Spinal cord (tissue), 10 donors: Measurements from ENCODE around the gene TRIM37. TPM values are rescaled to one million over a fixed set of nuclear protein-coding genes. Genes with fewer than 3 reads are reported as not detected.
A peak's percentile ranks its signal among the peaks of the same experiment; 100 is the strongest.
"Not testable (repeated sequence)": the region's sequence is repeated elsewhere in the genome, so short reads cannot be mapped to it uniquely, and the experiment has no call there.

Experiments used
- DNase-seq, 6 donors: peaks; one replicate each; pipeline versions ENCODE4 v3.0.0 to v3.0.0-alpha.2; 2013 to 2015; ENCODE audit warnings: low spot score in 6 of 6, low read depth in 4 of 6
- H3K27ac ChIP-seq: one replicate; pipeline ENCODE4 v1.5.1; 2013; ENCODE audit warnings: low read depth, low read length, control low read depth
- H3K27me3 ChIP-seq: one replicate; pipeline ENCODE4 v1.6.1; 2013; ENCODE audit warnings: low read length; ENCODE audit not compliant: control insufficient read depth, insufficient read depth
- H3K36me3 ChIP-seq: one replicate; pipeline ENCODE4 v1.6.1; 2013; ENCODE audit warnings: low read length; ENCODE audit not compliant: control insufficient read depth, insufficient read depth
- H3K4me1 ChIP-seq: one replicate; pipeline ENCODE4 v1.6.1; 2013; ENCODE audit warnings: low read length; ENCODE audit not compliant: control insufficient read depth, insufficient read depth
- H3K4me3 ChIP-seq: one replicate; pipeline ENCODE4 v1.5.1; 2013; ENCODE audit warnings: low read depth, low read length, control low read depth
- H3K9me3 ChIP-seq: one replicate; pipeline ENCODE4 v1.6.1; 2013; ENCODE audit warnings: low read length; ENCODE audit not compliant: control insufficient read depth, insufficient read depth
- WGBS: methylation state at CpG from one replicate; pipeline ENCODE4 v1.1.5; 2013; ENCODE audit warnings: missing lambda C conversion rate; ENCODE audit not compliant: insufficient coverage; 5-methylcytosine and 5-hydroxymethylcytosine counted together
- polyA plus RNA-seq, 2 donors: library from polyadenylated mRNA; unstranded; fragments of 120-200 nt; gene quantifications; one replicate each; pipeline ENCODE4 v1.2.1, GENCODE V29; 2013; ENCODE audit not compliant: insufficient read length in 2 of 2
- total RNA-seq, 2 donors: library from RNA; depleted of rRNA in 1 of 2; stranded (reverse); fragments of 120-200 nt in 1 of 2; fragments of >200 nt in 1 of 2; gene quantifications; one replicate each; pipeline versions ENCODE4 v1.2.3 to v1.2.4, GENCODE V29; 2013 to 2014
- donor health status: healthy.

TRIM37 gene
- total and polyA plus RNA-seq, 4 donors: 50.6 to 94.4 (median 67.8) TPM

- Histone ChIP-seq H3K4me1 (no peaks in the 10 kb centered on the region), H3K36me3 (peaks cover 16% of the 10 kb centered on the region), H3K9me3 (no peaks in the 10 kb centered on the region), H3K27me3 (no peaks in the 10 kb centered on the region), H3K4me3 (no peak overlapping the region), H3K27ac (no peak overlapping the region)
- DNase-seq: peak in 1 of 6 donors; percentile 4
- WGBS: 100% methylated on average over 1 of the region's 8 CpGs
Measured at GRCh38 chr17:59093702-59094231, 12.9 kb downstream of the TRIM37 start.

DNA sequence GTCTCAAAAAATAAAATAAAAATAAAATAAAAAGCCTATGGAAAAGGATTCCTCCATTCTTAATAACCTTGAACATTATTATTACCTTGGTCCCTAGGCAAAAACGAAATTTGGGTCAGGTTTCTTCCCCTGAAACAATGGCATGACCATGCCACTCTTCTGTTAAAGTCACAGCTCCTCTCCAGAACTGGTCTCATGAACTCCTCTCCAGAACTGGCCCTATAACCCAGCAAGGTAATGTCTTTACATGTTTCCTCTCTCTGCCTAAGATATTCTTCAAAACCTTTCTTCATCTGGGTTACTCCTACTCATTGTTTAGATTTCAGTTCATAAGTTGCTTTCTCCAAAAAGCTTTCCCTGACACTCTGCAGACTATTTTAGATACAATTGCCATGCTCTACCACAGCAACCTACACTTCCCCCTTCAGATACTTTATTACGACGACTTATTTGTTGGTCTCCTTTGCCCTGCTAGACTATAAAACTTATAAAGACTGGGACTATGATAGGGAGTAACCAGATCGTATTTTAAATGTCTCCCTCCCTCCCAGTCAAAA, 13.5 kb downstream of the TRIM37 start:
- no peak overlapping the region for H3K4me3 ChIP-seq
- no peak overlapping the region for H3K27ac ChIP-seq
- peaks cover 20% of the 10 kb centered on the region for H3K36me3 ChIP-seq
- DNase-seq: no peak
- no peaks in the 10 kb centered on the region for H3K27me3 ChIP-seq
- no peaks in the 10 kb centered on the region for H3K4me1 ChIP-seq
- WGBS: 91% methylated on average over 1 of the region's 4 CpGs
- no peaks in the 10 kb centered on the region for H3K9me3 ChIP-seq

- H3K4me3 ChIP-seq, DNase-seq, H3K9me3 ChIP-seq, H3K27ac ChIP-seq, H3K27me3 ChIP-seq, H3K4me1 ChIP-seq: not testable (repeated sequence)
- peaks cover 31% of the 10 kb centered on the region for H3K36me3 ChIP-seq
- 98% methylated on average over 8 of the region's 12 CpGs for WGBS
Measured at GRCh38 chr17:59090593-59090992, 16.1 kb downstream of the TRIM37 start.

GRCh38 chr17:59084154-59084553, 22.5 kb downstream of the TRIM37 start:
- H3K36me3 ChIP-seq: peaks cover 28% of the 10 kb centered on the region
- H3K9me3 ChIP-seq: no peaks in the 10 kb centered on the region
- DNase-seq: no peak
- H3K4me3 ChIP-seq: no peak overlapping the region
- no peaks in the 10 kb centered on the region for H3K27me3 ChIP-seq
- WGBS: no CpG with 5 or more reads among the region's 4 CpGs
- no peaks in the 10 kb centered on the region for H3K4me1 ChIP-seq
- H3K27ac ChIP-seq: no peak overlapping the region

GRCh38 chr17:59074494-59074893, 32.2 kb downstream of the TRIM37 start:
- DNase-seq: no peak
- Histone ChIP-seq H3K36me3 (peaks cover 33% of the 10 kb centered on the region), H3K4me1 (no peaks in the 10 kb centered on the region), H3K9me3 (no peaks in the 10 kb centered on the region), H3K27ac (no peak overlapping the region), H3K27me3 (no peaks in the 10 kb centered on the region), H3K4me3 (no peak overlapping the region)

GRCh38 chr17:59073972-59074371, 32.7 kb downstream of the TRIM37 start:
- H3K36me3 ChIP-seq: peaks cover 34% of the 10 kb centered on the region
- H3K27ac ChIP-seq: no peak overlapping the region
- H3K4me3 ChIP-seq: no peak overlapping the region
- WGBS: no CpG with 5 or more reads among the region's 1 CpG
- no peak for DNase-seq
- H3K9me3 ChIP-seq: no peaks in the 10 kb centered on the region
- H3K4me1 ChIP-seq: no peaks in the 10 kb centered on the region
- no peaks in the 10 kb centered on the region for H3K27me3 ChIP-seq

- no peaks in the 10 kb centered on the region for H3K27me3 ChIP-seq
- DNase-seq: no peak
- H3K27ac ChIP-seq: no peak overlapping the region
- no peaks in the 10 kb centered on the region for H3K9me3 ChIP-seq
- no peaks in the 10 kb centered on the region for H3K4me1 ChIP-seq
- H3K4me3 ChIP-seq: no peak overlapping the region
- WGBS: no CpG with 5 or more reads among the region's 1 CpG
- peaks cover 24% of the 10 kb centered on the region for H3K36me3 ChIP-seq
Measured at GRCh38 chr17:59069856-59070255, 36.8 kb downstream of the TRIM37 start.

DNA sequence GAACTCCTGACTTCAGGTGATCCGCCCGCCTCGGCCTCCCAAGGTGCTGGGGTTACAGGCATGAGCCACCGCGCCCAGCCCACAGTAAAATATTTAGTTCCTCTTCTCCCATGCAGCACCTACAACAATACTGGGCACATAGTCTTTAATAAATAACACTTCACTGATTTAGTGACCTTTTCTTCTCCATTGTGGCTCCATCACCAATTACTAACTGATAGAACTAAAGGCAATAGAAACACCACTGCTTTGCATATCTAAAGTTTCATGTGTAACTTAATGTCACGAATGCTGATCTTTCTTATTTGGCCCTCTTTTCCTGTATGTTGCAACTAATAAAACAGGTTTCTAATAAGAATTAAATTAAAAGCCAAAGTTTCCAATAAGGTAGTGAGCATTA, 38.9 kb downstream of the TRIM37 start:
- no peaks in the 10 kb centered on the region for H3K9me3 ChIP-seq
- H3K27ac ChIP-seq: no peak overlapping the region
- H3K27me3 ChIP-seq: no peaks in the 10 kb centered on the region
- H3K4me1 ChIP-seq: no peaks in the 10 kb centered on the region
- WGBS: 93% methylated on average over 2 of the region's 6 CpGs
- peaks cover 31% of the 10 kb centered on the region for H3K36me3 ChIP-seq
- no peak for DNase-seq
- no peak overlapping the region for H3K4me3 ChIP-seq

GRCh38 chr17:59067340-59067739, 39.3 kb downstream of the TRIM37 start:
- Histone ChIP-seq H3K27ac (no peak overlapping the region), H3K27me3 (no peaks in the 10 kb centered on the region), H3K4me3 (no peak overlapping the region), H3K4me1 (no peaks in the 10 kb centered on the region), H3K9me3 (no peaks in the 10 kb centered on the region), H3K36me3 (peaks cover 29% of the 10 kb centered on the region)
- DNase-seq: no peak
- whole genome bisulfite sequencing: no CpG with 5 or more reads among the region's 2 CpGs

GRCh38 chr17:59062509-59062908, 44.2 kb downstream of the TRIM37 start:
- WGBS: no CpG with 5 or more reads among the region's 2 CpGs
- H3K4me3 ChIP-seq: no peak overlapping the region
- no peaks in the 10 kb centered on the region for H3K9me3 ChIP-seq
- peaks cover 25% of the 10 kb centered on the region for H3K36me3 ChIP-seq
- H3K4me1 ChIP-seq: no peaks in the 10 kb centered on the region
- no peak overlapping the region for H3K27ac ChIP-seq
- H3K27me3 ChIP-seq: no peaks in the 10 kb centered on the region
- DNase-seq: no peak
